ENCODE results near the gene GOLGA8B. TPM values are rescaled to one million over a fixed set of nuclear protein-coding genes. Genes with fewer than 3 reads are reported as not detected.

The GOLGA8B gene
- total RNA-seq, 1 experiment from 2014 or later = 42.1 TPM

DNA sequence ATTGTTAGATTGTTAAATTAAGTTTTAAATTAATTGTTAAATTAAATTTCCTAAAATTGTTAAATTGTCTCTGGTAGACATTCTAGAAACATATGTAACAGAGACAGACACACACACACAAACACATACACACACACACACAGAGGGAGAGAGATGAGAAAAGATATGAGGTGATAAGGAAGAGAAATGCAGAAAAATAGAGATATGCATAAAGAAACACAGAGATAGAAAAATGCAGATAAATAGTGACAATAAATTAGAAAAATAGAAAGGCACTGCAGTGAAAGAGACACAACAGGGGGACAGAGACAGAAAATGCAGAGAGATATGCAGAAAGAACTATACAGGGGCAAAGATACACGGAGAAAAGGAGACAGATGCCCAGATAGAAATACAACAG, 25.1 kb upstream of the GOLGA8B start:
- Histone ChIP-seq H3K9me3 (ENCODE audit: control insufficient read depth, low read depth, low read length) (no peaks in the 10 kb centered on the region), H4K20me1 (ENCODE audit: control insufficient read depth, insufficient read depth, insufficient read length) (no peaks in the 10 kb centered on the region), H3T11ph (ENCODE audit: low read length) (no peak overlapping the region), H3K14ac (ENCODE audit: insufficient read depth, low read length) (no peak overlapping the region), H4K8ac (replicated peaks; ENCODE audit: insufficient read length, low read depth, low read length) (no peak overlapping the region), H2BK20ac (ENCODE audit: low read depth, low read length, poor library complexity, severe bottlenecking) (no peak overlapping the region), H2BK120ac (ENCODE audit: low read depth, low read length, poor library complexity, severe bottlenecking) (no peak overlapping the region), H3K56ac (ENCODE audit: insufficient read length, low read depth, low read length) (no peak overlapping the region), H3K9ac (ENCODE audit: extremely low read depth, insufficient read length, low read length) (no peak overlapping the region), H3K4me1 (ENCODE audit: insufficient read depth, low read length) (no peaks in the 10 kb centered on the region), H2AK5ac (ENCODE audit: insufficient read length, low read length) (no peak overlapping the region), H2BK12ac (ENCODE audit: insufficient read length, low read depth, low read length) (no peak overlapping the region), H4K5ac (ENCODE audit: insufficient read length, low read depth, low read length) (no peak overlapping the region), H4K91ac (ENCODE audit: insufficient read length, low read depth, low read length) (no peak overlapping the region), H2BK15ac (ENCODE audit: low read depth, low read length) (no peak overlapping the region), H3K79me1 (ENCODE audit: insufficient read depth, low read depth, low read length, poor library complexity, severe bottlenecking) (no peaks in the 10 kb centered on the region), H3K4ac (ENCODE audit: low read depth, low read length) (no peak overlapping the region), H3K27ac (ENCODE audit: insufficient read length, low read depth, low read length) (no peak overlapping the region), H2AFZ (ENCODE audit: low read length) (no peak overlapping the region), H3K23ac (ENCODE audit: insufficient read length, low read depth, low read length) (no peak overlapping the region), H3K23me2 (ENCODE audit: insufficient read length, low read depth, low read length, poor library complexity, severe bottlenecking) (no peaks in the 10 kb centered on the region), H3K18ac (ENCODE audit: insufficient read length, low read depth, low read length) (no peak overlapping the region), H3K27me3 (ENCODE audit: insufficient read depth, low read length) (no peaks in the 10 kb centered on the region), H2BK5ac (ENCODE audit: insufficient read length, low read length) (no peak overlapping the region), H3K4me2 (ENCODE audit: insufficient read depth, insufficient read length, low read length) (no peak overlapping the region), H3K79me2 (ENCODE audit: insufficient read depth, low read length) (no peaks in the 10 kb centered on the region)
- H3K4me3 Mint-ChIP-seq = no peak overlapping the region
- H3K36me3 Mint-ChIP-seq (ENCODE audit: insufficient read depth in 1 of 3, low read depth in 3 of 3) = no peaks in the 10 kb centered on the region
- TF ChIP-seq CTCF (conservative IDR thresholded peaks at IDR 0.05) = no peak
- no peaks in the 10 kb centered on the region for H3K27me3 Mint-ChIP-seq (ENCODE audit: low read depth)
- H3K4me1 Mint-ChIP-seq = peaks cover 4% of the 10 kb centered on the region in 2 experiments; a peak in 1 of 4 replicates
- no peak overlapping the region for H3K27ac Mint-ChIP-seq
- H3K9me3 Mint-ChIP-seq = no peaks in the 10 kb centered on the region
- DNase-seq = no peak
- no CpG with 5 or more reads among the region's 1 CpG for WGBS (ENCODE audit: extremely low coverage, insufficient read length, low lambda C conversion rate)
